Stimulated activated CD8-positive, alpha-beta memory T cell treated with anti-CD3 and anti-CD28 coated beads, Interleukin-4, amount 100 ng/mL, for 48 hours (primary cell): ENCODE data around the gene BUB1.
A peak's percentile ranks its signal among the peaks of the same experiment; 100 is the strongest.
"Not testable (repeated sequence)": the region's sequence is repeated elsewhere in the genome, so short reads cannot be mapped to it uniquely, and the experiment has no call there.

Source experiments
- DNase-seq: peaks from one replicate; pipeline ENCODE4 v3.0.0-alpha.2; 2020

Gene BUB1

GRCh38 chr2:110677530-110678456 is at the start of gene BUB1:
TSS of gene BUB1 (minus strand) at chr2:110678063. CDS start at chr2:110677995, 68 bp downstream.
- peak; percentile 96 for DNase-seq

- DNase-seq: no peak
Observed at GRCh38 chr2:110726285-110726684, 48.4 kb upstream of the BUB1 start.

DNA sequence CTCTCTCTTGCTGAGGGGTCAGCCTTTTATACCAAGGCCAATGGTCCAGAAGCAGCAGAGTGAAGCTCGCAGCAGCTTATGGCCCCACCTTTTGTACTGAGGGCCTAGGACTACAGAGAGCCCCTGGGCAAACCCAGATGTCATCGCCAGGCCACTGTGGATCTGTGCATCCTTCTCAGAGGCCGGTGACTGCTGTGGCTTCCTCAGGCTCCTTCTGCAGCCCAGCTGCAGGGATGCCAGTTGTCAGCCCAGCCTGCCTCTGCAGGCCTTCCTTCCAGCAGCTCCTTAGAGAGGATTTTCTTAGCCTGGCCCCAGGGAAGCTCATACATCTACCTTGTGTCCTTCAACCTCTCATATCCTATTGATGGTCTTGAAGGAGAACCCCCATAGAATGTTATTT is 48.0 kb upstream of the BUB1 start:
- DNase-seq: no peak

GRCh38 chr2:110725370-110725769 is 47.5 kb upstream of the BUB1 start:
- DNase-seq: no peak

- DNase-seq: no peak
Observed at GRCh38 chr2:110724820-110725219, 47.0 kb upstream of the BUB1 start.

GRCh38 chr2:110720547-110720946 is 42.7 kb upstream of the BUB1 start:
- no peak for DNase-seq

DNA sequence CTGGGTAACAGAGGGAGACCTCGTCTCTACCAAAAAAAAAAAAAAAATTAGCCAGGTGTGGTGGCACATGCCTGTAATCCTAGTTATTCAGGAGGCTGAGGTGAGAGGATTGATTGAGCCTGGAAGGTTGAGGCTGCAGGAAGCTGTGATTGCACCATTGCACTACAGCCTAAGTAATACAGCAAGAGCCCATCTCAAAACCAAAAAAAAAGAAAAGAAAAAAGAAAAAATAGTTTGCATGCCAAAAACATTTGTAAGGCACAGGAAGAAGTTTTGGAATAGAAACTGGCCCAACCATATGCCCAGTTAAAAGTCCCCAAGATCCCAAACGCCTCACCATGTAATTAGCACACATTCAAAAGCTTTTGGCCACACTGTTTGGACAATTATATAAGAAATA is 41.1 kb upstream of the BUB1 start:
- DNase-seq: no peak

DNA sequence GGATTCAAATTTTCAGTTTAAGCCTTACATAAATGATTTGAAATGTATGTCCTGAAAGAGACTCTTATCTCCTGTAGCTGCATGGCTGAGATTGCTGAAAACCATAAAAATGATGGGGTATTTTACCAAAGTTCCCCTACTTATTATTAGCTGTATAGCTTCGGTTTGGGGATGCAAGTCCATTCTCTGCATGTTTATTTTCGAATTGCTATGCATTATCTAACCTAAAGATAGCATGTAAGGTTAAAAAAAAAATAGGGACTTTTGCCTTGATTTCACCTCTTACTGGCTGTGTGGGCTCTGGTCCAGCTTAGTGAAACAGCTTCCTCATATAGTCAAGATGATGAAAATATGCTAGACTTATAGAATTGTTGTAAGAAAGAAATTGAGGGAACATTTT is 40.5 kb upstream of the BUB1 start:
- DNase-seq: no peak

DNA sequence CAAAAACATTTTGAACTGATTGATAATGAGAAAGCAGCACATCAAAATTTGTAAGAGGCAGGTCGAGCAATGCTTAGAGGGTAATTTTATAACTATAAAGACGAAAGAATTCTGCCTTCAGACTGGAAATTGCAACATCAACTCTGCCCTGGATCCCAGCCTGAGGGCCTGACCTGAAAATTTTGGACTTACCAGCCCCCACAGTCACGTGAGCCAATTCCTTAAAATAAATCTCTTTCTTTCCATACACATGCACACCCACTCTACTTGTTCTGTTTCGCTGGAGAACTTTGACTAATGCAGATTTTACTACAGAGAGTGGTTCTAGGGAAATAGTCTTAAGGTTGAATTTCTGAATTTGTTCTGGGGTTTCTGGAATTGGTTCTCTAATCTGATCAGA is 39.9 kb upstream of the BUB1 start:
- no peak for DNase-seq

GRCh38 chr2:110716959-110717645 is 39.2 kb upstream of the BUB1 start:
- no peak for DNase-seq

- no peak for DNase-seq
Observed at GRCh38 chr2:110714452-110715224, 36.8 kb upstream of the BUB1 start.

- no peak for DNase-seq
Observed at GRCh38 chr2:110713513-110714362, 35.9 kb upstream of the BUB1 start.

DNA sequence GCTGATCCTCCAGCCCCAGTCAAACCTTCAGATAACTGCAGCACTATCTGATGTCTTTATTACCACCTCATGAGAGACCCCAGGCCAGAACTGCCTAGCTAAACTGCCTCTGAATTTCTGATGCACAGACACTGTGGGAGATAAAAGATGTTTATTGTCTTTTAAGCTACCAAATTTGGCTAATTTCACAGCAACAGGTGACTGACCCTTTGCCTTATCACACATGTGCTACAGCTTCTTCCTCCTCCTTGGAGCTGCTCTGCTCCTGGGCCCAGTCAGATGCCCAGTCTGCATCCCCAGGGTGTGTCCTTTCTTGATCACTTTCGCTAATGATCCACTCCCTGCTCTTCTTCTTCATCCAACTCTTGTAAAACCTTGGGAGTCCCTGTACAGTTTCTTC is 34.9 kb upstream of the BUB1 start:
- DNase-seq: no peak

GRCh38 chr2:110708455-110708854 is 30.6 kb upstream of the BUB1 start:
- DNase-seq: no peak

GRCh38 chr2:110707386-110707965 is 29.6 kb upstream of the BUB1 start:
- DNase-seq: no peak

DNA sequence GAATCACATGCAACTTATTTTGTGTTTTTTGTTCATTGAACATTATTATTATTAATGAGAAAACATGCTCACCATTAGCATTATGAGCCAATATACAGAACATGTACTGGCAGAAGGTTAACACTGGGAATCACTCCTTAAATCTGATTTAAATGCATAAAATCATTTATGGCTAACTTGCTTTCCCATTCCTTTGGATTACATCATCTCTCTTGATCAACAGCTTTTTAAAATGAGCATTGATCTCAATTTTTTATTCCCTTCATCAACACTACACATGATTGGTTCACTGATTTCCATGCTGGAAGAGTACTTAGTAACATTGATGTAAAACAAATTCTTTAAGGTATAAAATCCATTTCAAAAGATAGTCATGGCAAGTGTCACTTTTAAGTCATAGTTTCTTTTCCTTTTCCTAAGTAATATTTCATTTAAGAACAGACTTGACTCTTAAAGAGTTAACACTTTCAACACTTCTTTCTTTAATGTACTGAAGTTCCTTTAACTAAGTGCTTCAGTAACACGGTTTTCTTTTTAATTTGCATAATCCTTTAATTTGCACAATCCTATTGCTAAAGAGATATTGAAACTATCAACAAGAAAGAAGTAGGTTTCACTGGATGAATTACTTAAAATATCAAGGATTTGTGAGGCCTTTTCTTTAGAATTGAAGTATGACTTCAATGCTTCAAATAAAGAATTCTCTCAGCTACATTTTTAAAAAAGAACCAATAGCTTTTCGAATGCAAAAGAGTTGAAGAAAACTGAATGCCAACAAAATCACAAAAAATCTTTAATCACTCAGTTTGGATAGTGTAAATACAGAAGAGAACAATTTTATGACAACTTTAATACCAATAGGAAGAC is 24.9 kb upstream of the BUB1 start:
- no peak for DNase-seq

DNA sequence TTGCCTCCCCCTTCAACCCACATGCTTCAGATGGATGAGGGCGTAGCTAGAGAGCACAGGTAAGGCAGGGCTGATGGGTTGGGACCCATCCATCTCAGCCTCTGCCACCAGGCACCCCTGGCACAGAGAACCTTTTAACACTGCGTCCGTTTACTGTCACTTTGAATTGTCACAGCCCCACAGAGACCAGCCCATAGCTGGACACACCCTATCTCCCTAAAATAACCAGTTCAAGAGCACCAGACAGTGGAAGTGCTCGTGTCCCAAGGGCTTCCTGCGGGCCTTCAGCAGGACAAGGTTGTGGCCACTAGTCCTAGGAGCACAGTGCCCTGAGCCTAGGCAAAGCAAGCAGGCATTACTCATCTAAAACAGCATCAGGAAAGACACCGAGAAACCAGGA is 20.4 kb upstream of the BUB1 start:
- not testable (repeated sequence) for DNase-seq

GRCh38 chr2:110695146-110695898 is 17.5 kb upstream of the BUB1 start:
- not testable (repeated sequence) for DNase-seq

DNA sequence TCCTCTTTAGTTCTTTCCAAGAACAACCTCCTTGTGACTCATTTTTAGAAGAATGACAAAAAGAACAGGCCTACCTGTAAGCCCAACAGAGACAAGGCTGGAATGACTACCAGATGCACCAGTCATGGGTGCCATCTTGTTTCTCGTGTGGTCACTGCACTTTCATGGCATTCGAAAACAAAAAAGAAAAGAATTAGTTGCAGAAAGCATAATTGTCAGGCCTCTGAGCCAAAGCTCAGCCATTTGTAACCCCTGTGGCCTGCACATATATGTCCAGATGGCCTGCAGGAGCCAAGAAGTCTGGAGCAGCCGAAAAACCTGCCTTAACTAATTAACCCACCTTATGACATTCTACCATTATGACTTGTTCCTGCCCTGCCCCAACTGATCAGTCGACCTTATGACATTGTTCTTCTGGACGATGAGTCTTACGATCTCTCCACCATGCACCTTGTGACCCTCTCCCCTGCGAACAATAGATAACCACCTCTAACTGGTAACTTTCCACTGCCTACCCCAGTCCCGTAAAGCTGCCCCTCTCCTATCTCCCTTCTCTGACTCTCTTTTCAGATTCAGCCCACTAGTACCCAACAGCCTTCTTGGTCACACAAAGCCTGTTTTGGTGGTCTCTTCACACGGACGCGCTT is 13.9 kb upstream of the BUB1 start:
- no peak for DNase-seq
